K562 (cell line): Measurements from ENCODE around the gene SGPL1. TPM values are rescaled to one million over a fixed set of nuclear protein-coding genes. Genes with fewer than 3 reads are reported as not detected.

Source experiments
- CHD2 ChIP-seq: IDR thresholded peaks from 2 replicates; pipeline ENCODE4 v1.6.1; 2011; ENCODE audit warnings: low read depth, low read length
- CTCF ChIP-seq, 3 experiments: IDR thresholded peaks in 2 of 3; conservative IDR thresholded peaks in 1 of 3; 2 replicates each; pipeline ENCODE4 v1.5.1; 2011 to 2012; ENCODE audit warnings: low read length in 3 of 3, mild to moderate bottlenecking in 3 of 3, control low read depth in 2 of 3, improper control_type of control experiment in 1 of 3, inconsistent platforms in 1 of 3, low read depth in 1 of 3, mixed read lengths in 1 of 3, moderate library complexity in 1 of 3; ENCODE audit not compliant: insufficient read depth in 2 of 3
- E2F8 ChIP-seq: fragments of 450-650 bp; IDR thresholded peaks from 2 replicates; pipeline ENCODE4 v1.7.1; 2018; ENCODE audit warnings: mild to moderate bottlenecking, low read depth; ENCODE audit not compliant: partially characterized antibody
- ETV5 ChIP-seq: sonication (generic); formaldehyde crosslinking; IDR thresholded peaks from 2 replicates; pipeline ENCODE4 v1.4.0; 2020; ENCODE audit warnings: low read depth, mild to moderate bottlenecking, missing genetic modification reagents
- ETV6 ChIP-seq, 3 experiments: fragments of 150-350 bp in 1 of 3; sonication (generic) in 1 of 3; formaldehyde crosslinking in 1 of 3; IDR thresholded peaks; 2 replicates each; pipeline versions ENCODE4 v1.6.1 to v1.8.0; 2014 to 2022; ENCODE audit warnings: borderline replicate concordance in 2 of 3, low read depth in 2 of 3, antibody characterized with exemption in 1 of 3, low read length in 1 of 3, mild to moderate bottlenecking in 1 of 3, missing genetic modification reagents in 1 of 3
- GATAD2A ChIP-seq: fragments of 450-650 bp; IDR thresholded peaks from 2 replicates; pipeline ENCODE4 v1.6.1; 2017
- GTF2F1 ChIP-seq: IDR thresholded peaks from 2 replicates; pipeline ENCODE4 v1.6.1; 2011; ENCODE audit warnings: low read depth, low read length, improper control_type of control experiment
- HNRNPLL ChIP-seq: fragments of 200-400 bp; formaldehyde crosslinking; IDR thresholded peaks from 2 replicates; pipeline ENCODE4 v1.6.1; 2017; ENCODE audit warnings: low read length, low read depth, mild to moderate bottlenecking; ENCODE audit not compliant: poor library complexity, severe bottlenecking
- HOMEZ ChIP-seq: fragments of 250-450 bp; sonication (Bioruptor Pico); IDR thresholded peaks from 2 replicates; pipeline ENCODE4 v1.4.0; 2020; ENCODE audit warnings: mild to moderate bottlenecking, moderate library complexity
- JUND ChIP-seq, 2 experiments: IDR thresholded peaks; 2 replicates in 1 of 2; 3 replicates in 1 of 2; pipeline ENCODE4 v1.6.1; 2011; ENCODE audit warnings: borderline replicate concordance in 2 of 2, low read depth in 2 of 2, low read length in 2 of 2, improper control_type of control experiment in 1 of 2, missing biosample characterization in 1 of 2, missing genetic modification characterization in 1 of 2, missing genetic modification reagents in 1 of 2
- MNT ChIP-seq, 2 experiments: fragments of 450-650 bp; conservative IDR thresholded peaks; 2 replicates each; pipeline ENCODE4 v1.6.1; 2017; ENCODE audit warnings: mild to moderate bottlenecking in 2 of 2, moderate library complexity in 2 of 2
- RBM25 ChIP-seq: fragments of 200-400 bp; formaldehyde crosslinking; IDR thresholded peaks from 2 replicates; pipeline ENCODE4 v1.6.1; 2018; ENCODE audit warnings: low read length, low read depth, moderate library complexity; ENCODE audit not compliant: severe bottlenecking
- SIRT6 ChIP-seq: IDR thresholded peaks from one replicate; pipeline ENCODE4 v1.6.1; 2012; ENCODE audit warnings: low read depth, mild to moderate bottlenecking, control low read depth, inconsistent platforms, low read length, moderate library complexity
- SNRNP70 ChIP-seq: fragments of 200-400 bp; formaldehyde crosslinking; optimal IDR thresholded peaks from 2 replicates; pipeline ENCODE3; 2017; ENCODE audit warnings: low read depth, low read length
- ZBTB17 ChIP-seq: fragments of 450-650 bp; formaldehyde crosslinking; IDR thresholded peaks from 2 replicates; pipeline ENCODE4 v1.4.0; 2020; ENCODE audit warnings: mild to moderate bottlenecking
- ZNF12 ChIP-seq: sonication (generic); formaldehyde crosslinking; IDR thresholded peaks from 2 replicates; pipeline ENCODE4 v1.4.0; 2020; ENCODE audit warnings: mild to moderate bottlenecking, missing genetic modification reagents
- polyA plus RNA-seq, 8 experiments: library from polyadenylated mRNA; depleted of rRNA in 4 of 8; stranded (reverse) in 5 of 8; unstranded in 3 of 8; fragments of >200 nt; fragmentation: Nextera tagmentation in 2 of 8; fragmentation: Illumina TruSeq in 1 of 8; extraction: Ambion mirVana in 2 of 8; extraction: Trizol in 1 of 8; gene quantifications; 2 replicates each; pipeline versions ENCODE4 v1.2.1 to v1.2.3, GENCODE V29; 2011 to 2014; ENCODE audit warnings: inconsistent platforms in 1 of 8, missing spikeins in 1 of 8
- total RNA-seq, 7 experiments: library from RNA; depleted of rRNA in 6 of 7; stranded (reverse); fragments of >200 nt in 6 of 7; fragmentation: Illumina TruSeq in 2 of 7; extraction: Trizol in 2 of 7; gene quantifications; 2 replicates each; pipeline versions ENCODE4 v1.2.1 to v1.2.3, GENCODE V29; 2011 to 2021; ENCODE audit warnings: low replicate concordance in 1 of 7

SGPL1 gene
- total and polyA plus RNA-seq, 9 of the 15 experiments (the other 6 are each of a cell fraction or from before 2014, with no cell fraction given), result 6.0 to 18.0 (median 8.7) TPM

GRCh38 chr10:70815504-70816219 lies at the start of gene SGPL1 (continued):
- TF ChIP-seq ETV6 (IDR thresholded peaks at IDR 0.05; ENCODE audit: borderline replicate concordance in 1 of 2, low read depth in 2 of 2, low read length in 1 of 2) (no peak), ETV6 (CRISPR knock-in tag; IDR thresholded peaks at IDR 0.05; ENCODE audit: borderline replicate concordance) (0 out of 2 replicates have a peak, but pooled peaks have one; percentile 35), RBM25 (peak; percentile 35), JUND (IDR thresholded peaks at IDR 0.05; ENCODE audit: borderline replicate concordance, low read depth, low read length) (0 out of 2 replicates have a peak, but pooled peaks have one; percentile 42), JUND (tag; IDR thresholded peaks at IDR 0.05; ENCODE audit: borderline replicate concordance, low read depth, low read length) (no peak; the same call in 2 of the 3 replicates), SNRNP70 (no peak), HNRNPLL (no peak), ZBTB17 (CRISPR knock-in tag) (peak; percentile 19; the same call in 1 of the 2 replicates), ZNF12 (no peak), CHD2 (no peak), E2F8 (peak; percentile 22), SIRT6 (no peak), CTCF (IDR thresholded peaks at IDR 0.05 in 2 of 3, conservative IDR thresholded peaks at IDR 0.05 in 1 of 3; ENCODE audit: insufficient read depth in 2 of 3, low read depth in 1 of 3, low read length in 3 of 3) (peak; percentile 90 to 98 (median 97)), GATAD2A (no peak), GTF2F1 (no peak), HOMEZ (no peak), MNT (conservative IDR thresholded peaks at IDR 0.05) (peak in 1 of 2 experiments; percentile 22; a peak in 1 of 4 replicates), ETV5 (CRISPR knock-in tag) (no peak)
